GM06990 (cell line): ENCODE results near the gene FZD7.

Source experiments
- DNase-seq: peaks from one replicate; pipeline ENCODE4 v3.0.0-alpha.2; 2011; ENCODE audit not compliant: insufficient read length; ENCODE audit errors: extremely low read depth
- H3K27me3 ChIP-seq: replicated peaks from 2 replicates; pipeline ENCODE4 v1.6.0; 2011; ENCODE audit warnings: low read length; ENCODE audit not compliant: control insufficient read depth, insufficient read depth
- H3K36me3 ChIP-seq: 2 replicates; pipeline ENCODE4 v1.5.1; 2011; ENCODE audit warnings: low read length; ENCODE audit not compliant: control insufficient read depth, insufficient read depth
- H3K4me3 ChIP-seq: replicated peaks from 2 replicates; pipeline ENCODE4 v1.5.1; 2011; ENCODE audit warnings: low read depth, mild to moderate bottlenecking, control low read depth, low read length
- CTCF ChIP-seq: IDR thresholded peaks from 2 replicates; pipeline ENCODE4 v1.5.1; 2011; ENCODE audit warnings: low read length, control low read depth, mild to moderate bottlenecking, inconsistent platforms; ENCODE audit not compliant: insufficient read depth, poor library complexity, severe bottlenecking

FZD7 gene

DNA sequence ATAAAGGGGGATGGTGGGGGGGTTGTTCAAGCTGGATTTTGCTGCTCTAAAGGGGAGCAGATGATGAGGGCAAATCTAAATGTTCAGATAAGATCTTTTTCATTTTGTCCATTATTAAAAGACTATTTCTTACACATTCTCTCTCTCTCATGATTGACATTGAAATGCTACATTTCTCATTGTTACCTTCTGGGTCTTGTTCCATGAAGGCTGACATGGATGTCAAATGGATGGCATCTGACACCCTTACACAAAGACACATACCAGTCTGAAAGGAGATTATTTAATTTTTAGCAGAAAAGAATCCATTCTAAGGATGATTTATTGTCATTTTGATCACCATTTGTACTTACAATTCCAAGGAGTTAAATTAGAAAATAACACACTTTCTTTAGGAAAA lies 11.1 kb downstream of the FZD7 start:
- Histone ChIP-seq H3K36me3 (no peaks in the 10 kb centered on the region), H3K4me3 (no peak overlapping the region), H3K27me3 (no peaks in the 10 kb centered on the region)
- no peak for TF ChIP-seq CTCF
- no peak for DNase-seq

- H3K27me3 ChIP-seq, result no peaks in the 10 kb centered on the region
- TF ChIP-seq CTCF, result no peak
- H3K36me3 ChIP-seq, result no peaks in the 10 kb centered on the region
- DNase-seq, result no peak
- no peak overlapping the region for H3K4me3 ChIP-seq
Observed at GRCh38 chr2:202046572-202046971, 12.9 kb downstream of the FZD7 start.

DNA sequence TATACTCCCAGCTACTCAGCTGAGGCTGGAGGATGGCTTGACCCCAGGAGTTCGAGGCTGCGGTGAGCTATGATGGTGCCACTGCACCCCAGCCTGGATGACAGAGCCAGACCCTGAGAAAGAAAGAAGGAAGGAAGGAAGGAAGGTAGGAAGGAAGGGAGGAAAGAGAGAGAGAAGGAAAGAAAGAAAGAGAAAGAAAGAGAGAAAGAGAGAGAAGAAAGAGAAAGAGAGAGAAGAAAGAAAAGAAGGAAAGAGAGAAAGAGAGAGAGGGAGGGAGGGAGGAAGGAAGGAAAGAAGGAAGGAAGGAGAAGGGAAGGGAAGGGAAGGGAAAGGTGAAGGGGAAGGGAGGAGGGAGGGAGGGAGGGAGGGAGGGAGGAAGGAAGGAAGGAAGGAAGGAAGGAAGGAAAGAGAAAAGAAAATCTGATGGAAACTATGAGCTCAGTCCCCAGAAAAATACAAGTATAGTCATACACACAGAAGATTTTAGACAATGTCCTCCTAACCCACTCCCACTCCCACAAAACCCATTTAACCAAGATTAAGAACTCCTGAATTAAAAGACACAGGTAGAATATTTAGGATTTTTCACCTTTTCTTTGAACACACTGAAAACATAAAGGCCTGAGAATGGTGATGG lies 15.6 kb downstream of the FZD7 start:
- TF ChIP-seq CTCF, result no peak
- DNase-seq, result no peak
- H3K27me3 ChIP-seq, result no peaks in the 10 kb centered on the region
- H3K36me3 ChIP-seq, result no peaks in the 10 kb centered on the region
- H3K4me3 ChIP-seq, result no peak overlapping the region

- DNase-seq, result no peak
- no peaks in the 10 kb centered on the region for H3K27me3 ChIP-seq
- no peaks in the 10 kb centered on the region for H3K36me3 ChIP-seq
- H3K4me3 ChIP-seq, result no peak overlapping the region
- no peak for TF ChIP-seq CTCF
Observed at GRCh38 chr2:202049840-202050239, 16.2 kb downstream of the FZD7 start.

DNA sequence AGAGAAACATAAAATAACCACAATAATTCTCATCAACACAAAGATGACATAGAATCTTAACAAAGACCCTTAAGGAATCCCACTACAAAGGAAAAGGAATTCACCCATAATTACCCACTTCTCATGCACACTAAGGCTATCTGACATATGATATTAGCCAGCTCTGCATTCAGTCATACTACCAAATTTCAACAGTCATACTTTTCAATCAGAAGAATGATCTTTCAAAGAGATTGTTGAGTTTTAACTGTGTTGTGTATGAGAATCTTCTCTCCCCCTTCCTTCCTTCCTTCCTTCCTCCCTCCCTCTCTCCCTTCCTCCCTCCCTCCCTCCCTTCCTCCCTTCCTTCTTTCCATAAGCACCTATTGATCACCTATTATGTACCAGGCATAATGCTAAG lies 17.0 kb downstream of the FZD7 start:
- no peaks in the 10 kb centered on the region for H3K36me3 ChIP-seq
- no peak for TF ChIP-seq CTCF
- no peak overlapping the region for H3K4me3 ChIP-seq
- no peak for DNase-seq
- no peaks in the 10 kb centered on the region for H3K27me3 ChIP-seq

GRCh38 chr2:202051499-202052161 lies 18.0 kb downstream of the FZD7 start:
- no peak overlapping the region for H3K4me3 ChIP-seq

More at GRCh38 chr2:202051499-202052161, 18.0 kb downstream of the FZD7 start:
- no peak for TF ChIP-seq CTCF
- Histone ChIP-seq H3K27me3 (no peaks in the 10 kb centered on the region), H3K36me3 (no peaks in the 10 kb centered on the region)
- DNase-seq, result no peak
